Fibroblast of upper back skin (primary cell): ENCODE measurements around the gene TOR2A.
"Not testable (repeated sequence)": the region's sequence is repeated elsewhere in the genome, so short reads cannot be mapped to it uniquely, and the experiment has no call there.

Experiments
- DNase-seq: peaks from one replicate; pipeline ENCODE4 v3.0.0-alpha.2; 2013

Gene TOR2A

GRCh38 chr9:127734747-127735529, at the start of gene TOR2A:
Gene TOR2A, minus strand, starts transcription at chr9:127735294. Its CDS starts 24 bp downstream, at chr9:127735270.
- peak; percentile 95 for DNase-seq

- DNase-seq: no peak
These were observed 48.3 kb upstream of the TOR2A start for GRCh38 chr9:127783111-127784008.

- no peak for DNase-seq
These were observed 46.7 kb upstream of the TOR2A start for GRCh38 chr9:127781806-127782205.

GRCh38 chr9:127780909-127781308, 45.8 kb upstream of the TOR2A start:
- DNase-seq: not testable (repeated sequence)

- no peak for DNase-seq
These were observed 45.2 kb upstream of the TOR2A start for GRCh38 chr9:127780126-127780885.

GRCh38 chr9:127779136-127779981, 44.3 kb upstream of the TOR2A start:
- DNase-seq: no peak

- no peak for DNase-seq
These were observed 43.4 kb upstream of the TOR2A start, which contains the start of gene SH2D3C for GRCh38 chr9:127778280-127779135. Gene SH2D3C, minus strand, starts transcription at chr9:127778666. Its CDS starts 39 bp downstream, at chr9:127778627.

- DNase-seq: no peak
These were observed 42.4 kb upstream of the TOR2A start for GRCh38 chr9:127777368-127777980.

- no peak for DNase-seq
These were observed 41.8 kb upstream of the TOR2A start for GRCh38 chr9:127776924-127777289.

- DNase-seq: no peak
These were observed 41.3 kb upstream of the TOR2A start for GRCh38 chr9:127776195-127776923.

GRCh38 chr9:127773981-127774380, 38.9 kb upstream of the TOR2A start:
- no peak for DNase-seq

- DNase-seq: no peak
These were observed 38.2 kb upstream of the TOR2A start for GRCh38 chr9:127773272-127773671.

GRCh38 chr9:127772603-127773002, 37.5 kb upstream of the TOR2A start:
- DNase-seq: no peak

GRCh38 chr9:127771570-127772189, 36.6 kb upstream of the TOR2A start:
- no peak for DNase-seq

GRCh38 chr9:127770905-127771569, 35.9 kb upstream of the TOR2A start:
- peak; percentile 97 for DNase-seq

- no peak for DNase-seq
These were observed 35.5 kb upstream of the TOR2A start for GRCh38 chr9:127770583-127770904.

- no peak for DNase-seq
These were observed 35.0 kb upstream of the TOR2A start for GRCh38 chr9:127769929-127770582.

- no peak for DNase-seq
These were observed 34.0 kb upstream of the TOR2A start for GRCh38 chr9:127769101-127769500.
